Kidney (tissue), 14 donors: ENCODE data around the gene UMOD. TPM values are rescaled to one million over a fixed set of nuclear protein-coding genes. Genes with fewer than 3 reads are reported as not detected.
A peak's percentile ranks its signal among the peaks of the same experiment; 100 is the strongest.

Source experiments
- DNase-seq, 5 donors: peaks; one replicate each; pipeline ENCODE4 v3.0.0-alpha.2; 2013 to 2020
- FAIRE-seq: peaks from 2 replicates; lab custom pipeline; 2012; peaks lifted over from hg19 to GRCh38; lab: Jason Lieb, UNC
- H3K27ac ChIP-seq, 2 donors: one replicate each; pipeline ENCODE4 v1.7.0; 2013; ENCODE audit warnings: low read depth in 2 of 2, low read length in 2 of 2, inconsistent platforms in 1 of 2
- H3K27me3 ChIP-seq: one replicate; pipeline ENCODE4 v1.7.1; 2013; ENCODE audit warnings: low read length, inconsistent platforms; ENCODE audit not compliant: control insufficient read depth, insufficient read depth
- H3K36me3 ChIP-seq, 3 donors: one replicate each; pipeline versions ENCODE4 v1.7.0 to v1.7.1; 2013; ENCODE audit warnings: low read length in 3 of 3, control low read depth in 1 of 3, inconsistent platforms in 1 of 3; ENCODE audit not compliant: insufficient read depth in 3 of 3, control insufficient read depth in 2 of 3
- H3K4me1 ChIP-seq, 3 donors: one replicate each; pipeline versions ENCODE4 v1.7.0 to v1.7.1; 2013; ENCODE audit warnings: low read length in 3 of 3, inconsistent platforms in 1 of 3, low read depth in 1 of 3; ENCODE audit not compliant: control insufficient read depth in 2 of 3, insufficient read depth in 2 of 3
- H3K4me3 ChIP-seq, 3 donors: one replicate each; pipeline versions ENCODE4 v1.7.0 to v1.8.1; 2013; ENCODE audit warnings: low read length in 3 of 3, control low read depth in 1 of 3, inconsistent platforms in 1 of 3
- H3K9ac ChIP-seq, 3 donors: one replicate each; pipeline versions ENCODE4 v1.7.0 to v1.7.1; 2013; ENCODE audit warnings: low read length in 3 of 3, control low read depth in 1 of 3, inconsistent platforms in 1 of 3
- H3K9me3 ChIP-seq, 3 donors: one replicate each; pipeline versions ENCODE4 v1.7.0 to v1.7.1; 2013; ENCODE audit warnings: low read length in 3 of 3, control low read depth in 1 of 3, inconsistent platforms in 1 of 3; ENCODE audit not compliant: control insufficient read depth in 2 of 3, insufficient read depth in 1 of 3
- CTCF ChIP-seq: IDR thresholded peaks from 3 replicates; pipeline ENCODE4 v1.5.1; 2012; ENCODE audit warnings: mild to moderate bottlenecking, moderate library complexity, borderline replicate concordance; ENCODE audit not compliant: insufficient read depth; ENCODE audit errors: extremely low read depth
- intact Hi-C: fragments of 100-400 bp; cut with DNase I; formaldehyde crosslinking; loops from one replicate; pipeline ENCODE4 v1.11.1; 2022
- polyA plus RNA-seq: library from polyadenylated mRNA; stranded (reverse); fragments of 350-450 nt; fragmentation: Illumina TruSeq; extraction: RNeasy Lipid Tissue Mini Kit (QIAGEN cat#74804); gene quantifications from one replicate; pipeline ENCODE4 v1.2.3, GENCODE V29; 2014; ENCODE audit warnings: low read depth, low replicate concordance; ENCODE audit not compliant: insufficient read depth
- total RNA-seq: library from RNA; stranded (reverse); fragmentation: NEBNext Ultra II Directional; extraction: Animal tissue kit (Norgen Biotek cat#: 25700); gene quantifications from one replicate; pipeline ENCODE4 v1.2.1, GENCODE V29; 2021
- donor health status: control.
- donor health status: control.
- donor health status: control.
- donor health status: control.
- donor health status: control.
- donor health status: DM: yes; HTN: yes; CAD: no.
- donor health status: Normal renal cell carcinoma (clear cell type).

The UMOD gene
- total and polyA plus RNA-seq, 2 donors from 2014 or later = 65.7 to 4,168 TPM

GRCh38 chr16:20364051-20364450, 11.5 kb upstream of the UMOD start:
- H3K4me1 ChIP-seq = no peaks in the 10 kb centered on the region
- H3K9ac ChIP-seq = no peak overlapping the region
- no peaks in the 10 kb centered on the region for H3K27me3 ChIP-seq
- no peak for DNase-seq
- no peak for FAIRE-seq
- H3K27ac ChIP-seq = no peak overlapping the region
- no peak overlapping the region for H3K4me3 ChIP-seq
- no peaks in the 10 kb centered on the region for H3K9me3 ChIP-seq
- no peak for TF ChIP-seq CTCF
- no peaks in the 10 kb centered on the region for H3K36me3 ChIP-seq
- intact Hi-C loops = no loop called here

- H3K27ac ChIP-seq = no peak overlapping the region
- TF ChIP-seq CTCF = no peak
- no peak for FAIRE-seq
These were observed 10.7 kb upstream of the UMOD start for GRCh38 chr16:20363191-20363590.

GRCh38 chr16:20359997-20360396, 7.5 kb upstream of the UMOD start:
- Histone ChIP-seq H3K4me3 (no peak overlapping the region), H3K27me3 (no peaks in the 10 kb centered on the region), H3K36me3 (no peaks in the 10 kb centered on the region), H3K4me1 (peaks cover 0 to 4% (median 0%) of the 10 kb centered on the region in 3 donors), H3K9ac (no peak overlapping the region), H3K27ac (no peak overlapping the region), H3K9me3 (no peaks in the 10 kb centered on the region)
- TF ChIP-seq CTCF = peak; percentile 19
- no peak for FAIRE-seq
- intact Hi-C loops = no loop called here
- peak in 1 of 5 donors; percentile 26 for DNase-seq

More at GRCh38 chr16:20363191-20363590, 10.7 kb upstream of the UMOD start:
- intact Hi-C loops = no loop called here
- Histone ChIP-seq H3K9me3 (no peaks in the 10 kb centered on the region), H3K27me3 (no peaks in the 10 kb centered on the region), H3K36me3 (no peaks in the 10 kb centered on the region), H3K9ac (no peak overlapping the region), H3K4me1 (no peaks in the 10 kb centered on the region), H3K4me3 (no peak overlapping the region)
- DNase-seq = no peak

- Histone ChIP-seq H3K36me3 (no peaks in the 10 kb centered on the region), H3K27ac (peak overlapping the region; percentile 56 to 81), H3K9ac (no peak overlapping the region), H3K4me1 (peaks cover 0 to 7% (median 0%) of the 10 kb centered on the region in 3 donors), H3K9me3 (no peaks in the 10 kb centered on the region), H3K4me3 (no peak overlapping the region), H3K27me3 (no peaks in the 10 kb centered on the region)
- no peak for TF ChIP-seq CTCF
- DNase-seq = no peak
- no peak for FAIRE-seq
- intact Hi-C loops = no loop called here
These were observed 2.7 kb upstream of the UMOD start for GRCh38 chr16:20355114-20355782.
